ENCODE data around the gene FRMD6.

DNA sequence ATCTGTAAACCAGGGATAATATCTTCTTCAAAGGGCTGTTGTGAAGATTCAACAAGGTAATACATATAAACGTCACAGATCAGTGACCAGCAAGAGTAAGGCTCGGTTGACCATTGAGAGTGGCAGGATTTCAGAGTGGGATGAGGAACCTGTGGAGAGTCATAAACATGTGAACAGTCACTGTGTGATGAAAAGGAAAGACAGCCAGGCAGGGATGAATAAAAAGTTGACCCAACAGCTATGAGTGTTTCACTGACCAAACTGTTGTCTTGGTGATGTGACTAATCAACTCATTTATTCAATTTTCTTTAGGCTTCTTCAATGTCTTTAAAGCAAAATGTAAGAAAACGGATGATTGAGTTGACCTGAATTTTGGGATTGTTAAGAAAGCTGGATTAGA lies 8.6 kb upstream of the FRMD6 start:
- TF ChIP-seq POLR2A (IDR thresholded peaks at IDR 0.05; ENCODE audit: low read length) (no peak), GATA1 (IDR thresholded peaks at IDR 0.05; ENCODE audit: low read depth, low read length) (no peak)

Data from erythroblast (primary cell).